Omental fat pad (tissue), 4 donors: ENCODE results near the gene CCNB2. TPM values are rescaled to one million over a fixed set of nuclear protein-coding genes. Genes with fewer than 3 reads are reported as not detected.
"Not testable (repeated sequence)": the region's sequence is repeated elsewhere in the genome, so short reads cannot be mapped to it uniquely, and the experiment has no call there.

ENCODE experiments used
- ATAC-seq: fragments of 150-250 bp; one replicate; pipeline ENCODE4 v1.9.1; 2016; ENCODE audit warnings: mild to moderate bottlenecking, moderate library complexity; ENCODE audit not compliant: low FRiP score
- DNase-seq: peaks from one replicate; pipeline ENCODE4 v3.0.0-alpha.2; 2019; ENCODE audit warnings: low spot score
- total RNA-seq, 4 donors: library from RNA; depleted of rRNA; stranded (reverse); fragments of >200 nt; gene quantifications; one replicate each; pipeline ENCODE4 v1.1.0, GENCODE V29; 2016
- TF ChIP-seq, protein P1 (sequence below), 3 donors: fragments of 450-650 bp; IDR thresholded peaks; one replicate each; pipeline ENCODE4 v1.5.1; 2016 to 2017; ENCODE audit warnings: antibody characterized with exemption in 3 of 3, mild to moderate bottlenecking in 3 of 3, moderate library complexity in 2 of 3

Gene CCNB2
- total RNA-seq, 4 donors from 2014 or later: 1.0 to 5.8 (median 1.1) TPM

DNA sequence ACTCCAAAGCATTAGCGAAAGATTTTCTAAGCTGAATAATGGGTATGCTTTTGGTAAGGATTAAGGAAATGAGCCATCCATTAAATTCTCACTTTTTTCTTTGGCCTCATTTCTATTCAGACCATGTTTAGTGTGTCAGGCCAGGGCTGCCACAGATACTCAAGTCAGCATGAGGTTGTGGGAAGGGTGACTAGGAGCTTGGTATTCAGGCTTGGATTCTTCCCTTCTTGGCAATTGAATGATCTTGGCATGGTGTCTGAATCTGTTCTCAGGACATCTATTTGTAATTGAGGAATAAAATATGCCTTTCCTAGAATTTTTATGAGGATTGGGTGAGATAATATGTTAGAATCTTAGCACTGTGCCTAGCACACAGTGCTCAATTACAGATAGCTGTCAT, 11.2 kb downstream of the CCNB2 start:
- TF ChIP-seq, protein P1, sequence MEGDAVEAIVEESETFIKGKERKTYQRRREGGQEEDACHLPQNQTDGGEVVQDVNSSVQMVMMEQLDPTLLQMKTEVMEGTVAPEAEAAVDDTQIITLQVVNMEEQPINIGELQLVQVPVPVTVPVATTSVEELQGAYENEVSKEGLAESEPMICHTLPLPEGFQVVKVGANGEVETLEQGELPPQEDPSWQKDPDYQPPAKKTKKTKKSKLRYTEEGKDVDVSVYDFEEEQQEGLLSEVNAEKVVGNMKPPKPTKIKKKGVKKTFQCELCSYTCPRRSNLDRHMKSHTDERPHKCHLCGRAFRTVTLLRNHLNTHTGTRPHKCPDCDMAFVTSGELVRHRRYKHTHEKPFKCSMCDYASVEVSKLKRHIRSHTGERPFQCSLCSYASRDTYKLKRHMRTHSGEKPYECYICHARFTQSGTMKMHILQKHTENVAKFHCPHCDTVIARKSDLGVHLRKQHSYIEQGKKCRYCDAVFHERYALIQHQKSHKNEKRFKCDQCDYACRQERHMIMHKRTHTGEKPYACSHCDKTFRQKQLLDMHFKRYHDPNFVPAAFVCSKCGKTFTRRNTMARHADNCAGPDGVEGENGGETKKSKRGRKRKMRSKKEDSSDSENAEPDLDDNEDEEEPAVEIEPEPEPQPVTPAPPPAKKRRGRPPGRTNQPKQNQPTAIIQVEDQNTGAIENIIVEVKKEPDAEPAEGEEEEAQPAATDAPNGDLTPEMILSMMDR (IDR thresholded peaks at IDR 0.05): no peak
- DNase-seq (no peak), ATAC-seq (no peak)

DNA sequence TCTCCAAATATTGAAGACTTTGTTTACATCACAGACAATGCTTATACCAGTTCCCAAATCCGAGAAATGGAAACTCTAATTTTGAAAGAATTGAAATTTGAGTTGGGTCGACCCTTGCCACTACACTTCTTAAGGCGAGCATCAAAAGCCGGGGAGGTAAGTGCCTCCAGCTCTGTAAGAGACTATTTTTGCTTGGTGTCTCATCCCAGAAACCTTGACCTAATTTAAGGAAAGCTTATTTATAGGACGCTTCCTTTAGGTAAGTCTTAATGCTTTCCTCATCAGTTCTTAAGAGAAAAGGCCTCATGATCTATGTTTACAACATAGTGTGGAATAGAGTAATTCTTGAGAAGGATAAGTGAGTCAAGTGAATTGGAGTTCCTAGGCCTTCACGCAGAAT, 11.8 kb downstream of the CCNB2 start:
- no peak for ATAC-seq

GRCh38 chr15:59119625-59120024, 14.7 kb downstream of the CCNB2 start:
- DNase-seq: no peak
- no peak for ATAC-seq
- TF ChIP-seq, protein P1 (IDR thresholded peaks at IDR 0.05): no peak

More for the DNA sequence above, 11.8 kb downstream of the CCNB2 start:
- DNase-seq: no peak
- TF ChIP-seq, protein P1 (IDR thresholded peaks at IDR 0.05): no peak

DNA sequence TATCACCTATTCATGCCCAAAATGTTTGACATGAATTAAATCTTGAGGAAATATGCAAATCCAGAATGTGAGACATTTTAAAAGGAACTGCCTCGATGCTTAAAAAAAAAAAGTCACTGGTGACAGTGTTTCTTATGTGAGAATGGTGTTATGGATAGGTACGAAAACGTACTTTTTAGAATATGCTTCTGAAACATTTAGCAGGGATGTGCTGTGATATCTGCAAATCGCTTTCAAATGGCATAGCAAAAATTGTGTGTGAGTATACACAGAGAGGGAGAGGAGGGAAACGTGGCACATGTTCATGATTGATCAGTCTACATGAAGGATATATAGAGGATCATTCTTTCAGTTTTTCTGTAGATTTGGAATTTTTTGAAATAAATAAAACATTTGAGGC, 16.0 kb downstream of the CCNB2 start:
- TF ChIP-seq, protein P1 (IDR thresholded peaks at IDR 0.05): no peak
- ATAC-seq (no peak), DNase-seq (no peak)

DNA sequence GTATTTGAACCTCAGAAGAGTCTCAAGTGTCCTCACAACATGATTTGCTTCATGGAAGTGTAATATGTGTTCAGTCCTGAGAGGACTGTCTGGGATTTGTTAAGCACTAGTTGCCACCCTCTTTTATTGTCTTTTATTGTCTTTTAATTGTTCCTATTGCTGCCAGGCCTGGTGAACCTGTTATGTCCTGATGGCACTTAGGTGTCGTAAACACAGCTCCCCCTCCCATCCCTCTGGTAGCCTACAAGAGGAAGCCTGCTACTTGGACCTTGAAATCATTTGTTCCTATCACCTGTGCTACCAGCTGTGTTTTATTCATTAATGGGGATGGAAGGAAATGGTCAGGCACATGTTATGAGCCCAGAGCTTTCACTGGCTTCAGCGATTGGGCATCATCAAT, 19.3 kb downstream of the CCNB2 start:
- TF ChIP-seq, protein P1 (IDR thresholded peaks at IDR 0.05): no peak
- ATAC-seq: no peak
- no peak for DNase-seq

DNA sequence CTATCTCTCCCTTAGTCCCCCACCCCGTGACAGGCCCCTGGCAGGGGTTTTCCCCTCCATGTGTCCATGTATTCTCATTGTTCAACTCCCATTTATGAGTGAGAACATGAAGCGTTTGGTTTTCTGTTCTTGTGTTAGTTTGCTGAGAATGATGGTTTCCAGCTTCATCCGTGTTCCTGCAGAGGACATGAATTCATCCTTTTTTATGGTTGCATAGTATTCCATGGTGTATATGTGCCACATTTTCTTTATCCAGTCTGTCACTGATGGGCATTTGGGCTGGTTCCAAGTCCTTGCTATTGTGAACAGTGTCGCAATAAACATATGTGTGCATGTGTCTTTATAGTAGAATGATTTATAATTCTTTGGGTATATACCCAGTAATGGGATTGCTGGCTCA, 20.7 kb downstream of the CCNB2 start:
- not testable (repeated sequence) for ATAC-seq, DNase-seq

DNA sequence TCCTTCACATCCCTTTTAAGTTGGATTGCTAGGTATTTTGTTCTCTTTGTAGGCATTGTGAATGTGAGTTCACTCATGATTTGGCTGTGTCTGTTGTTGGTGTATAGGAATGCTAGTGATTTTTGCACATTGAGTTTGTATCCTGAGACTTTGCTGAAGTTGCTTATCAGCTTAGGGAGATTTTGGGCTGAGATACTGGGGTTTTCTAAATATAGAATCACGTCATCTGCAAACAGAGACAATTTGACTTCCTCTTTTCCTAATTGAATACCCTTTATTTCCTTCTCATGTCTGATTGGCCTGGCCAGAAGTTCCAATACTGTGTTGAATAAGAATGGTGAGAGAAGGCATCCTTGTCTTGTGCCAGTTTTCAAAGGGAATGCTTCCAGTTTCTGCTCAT, 22.3 kb downstream of the CCNB2 start:
- not testable (repeated sequence) for DNase-seq, ATAC-seq

- ATAC-seq: no peak
- DNase-seq: no peak
- TF ChIP-seq, protein P1 (IDR thresholded peaks at IDR 0.05): no peak
Observed at GRCh38 chr15:59131456-59131855, 26.5 kb downstream of the CCNB2 start.
